Gastrocnemius medialis (tissue), 4 donors: Measurements from ENCODE around the gene DISC1. TPM values are rescaled to one million over a fixed set of nuclear protein-coding genes. Genes with fewer than 3 reads are reported as not detected.

Source experiments
- ATAC-seq, 2 donors: fragments of 150-250 bp; one replicate each; pipeline ENCODE4 v1.9.1; 2016
- DNase-seq, 2 donors: peaks; one replicate each; pipeline ENCODE4 v3.0.0-alpha.2; 2019
- H3K27ac ChIP-seq, 4 donors: fragments of 200-600 bp; sonication (generic); 1 replicate in 1 of 4; 2 replicates in 3 of 4; pipeline ENCODE4 v1.5.1; 2016 to 2018; ENCODE audit warnings: mild to moderate bottlenecking in 2 of 4, moderate library complexity in 1 of 4
- H3K27me3 ChIP-seq, 3 donors: fragments of 200-600 bp; sonication (generic) in 2 of 3; 1 replicate in 1 of 3; 2 replicates in 2 of 3; pipeline versions ENCODE4 v1.5.1 to v1.6.0; 2016 to 2019; ENCODE audit warnings: mild to moderate bottlenecking in 1 of 3, moderate library complexity in 1 of 3
- H3K36me3 ChIP-seq, 2 donors: fragments of 200-600 bp; sonication (generic) in 1 of 2; one replicate each; pipeline ENCODE4 v1.5.1; 2017 to 2018
- H3K4me1 ChIP-seq, 2 donors: fragments of 200-600 bp; sonication (generic) in 1 of 2; one replicate each; pipeline ENCODE4 v1.5.1; 2016 to 2017; ENCODE audit warnings: mild to moderate bottlenecking in 2 of 2
- H3K4me3 ChIP-seq, 4 donors: fragments of 200-600 bp; sonication (generic) in 3 of 4; 1 replicate in 1 of 4; 2 replicates in 3 of 4; pipeline ENCODE4 v1.5.1; 2016 to 2019; ENCODE audit warnings: mild to moderate bottlenecking in 2 of 4
- H3K9me3 ChIP-seq, 3 donors: fragments of 200-600 bp; sonication (generic) in 2 of 3; 1 replicate in 1 of 3; 2 replicates in 2 of 3; pipeline ENCODE4 v1.5.1; 2016 to 2019
- POLR2A ChIP-seq, 2 donors: fragments of 450-650 bp; IDR thresholded peaks; one replicate each; pipeline ENCODE4 v1.6.1; 2017; ENCODE audit warnings: antibody characterized with exemption in 2 of 2, mild to moderate bottlenecking in 2 of 2, moderate library complexity in 2 of 2
- in situ Hi-C, 4 donors: fragments of 200-750 bp; cut with MboI; loops; one replicate each; pipeline versions ENCODE4 v1.15.0 to v1.8.0; 2017; ENCODE audit warnings: low sequenced_read_pairs in 4 of 4
- intact Hi-C: fragments of 100-400 bp; cut with DNase I; formaldehyde crosslinking; loops from one replicate; pipeline ENCODE4 v1.15.1; 2023; ENCODE audit warnings: low total_unique reads
- total RNA-seq, 4 donors: library from RNA; depleted of rRNA; stranded (reverse); fragments of >200 nt; gene quantifications; one replicate each; pipeline versions ENCODE4 v1.1.0 to v1.2.3, GENCODE V29; 2016
- TF ChIP-seq, protein P1 (sequence below), 5 experiments: fragments of 450-650 bp in 3 of 5; fragments of 200-600 bp in 2 of 5; sonication (generic) in 2 of 5; IDR thresholded peaks in 4 of 5; conservative IDR thresholded peaks in 1 of 5; 1 replicate in 4 of 5; 2 replicates in 1 of 5; pipeline ENCODE4 v1.5.1; 2016 to 2019; ENCODE audit warnings: antibody characterized with exemption in 5 of 5, mild to moderate bottlenecking in 3 of 5, moderate library complexity in 3 of 5

The DISC1 gene
- total RNA-seq, 4 donors from 2014 or later = 2.3 to 5.8 (median 2.6) TPM

DNA sequence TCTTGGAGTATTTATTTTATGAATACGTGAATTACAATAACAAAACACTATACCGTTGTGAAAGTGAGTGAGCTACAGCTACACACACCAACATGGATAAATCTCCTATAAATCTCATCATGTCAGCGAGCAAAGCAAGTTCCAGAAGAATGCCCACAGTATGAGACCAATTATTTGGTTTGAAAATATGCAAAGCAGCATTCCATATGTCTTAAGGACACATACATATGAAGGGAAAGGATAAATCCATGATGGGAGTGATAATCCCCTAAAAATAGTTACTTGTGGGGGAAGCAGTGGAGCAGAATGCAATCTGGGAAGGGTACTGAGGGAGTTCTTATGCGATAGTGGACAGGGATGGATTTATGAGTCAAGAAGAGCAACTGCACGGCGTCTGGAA lies 261.3 kb downstream of the DISC1 start:
- H3K4me1 ChIP-seq = no peaks in the 10 kb centered on the region
- H3K27me3 ChIP-seq = no peaks in the 10 kb centered on the region
- no peaks in the 10 kb centered on the region for H3K36me3 ChIP-seq
- in situ Hi-C loops (no loop called here), intact Hi-C loops (no loop called here)
- no peak for ATAC-seq
- no peak for DNase-seq
- H3K4me3 ChIP-seq = no peak overlapping the region
- no peak for TF ChIP-seq POLR2A (IDR thresholded peaks at IDR 0.05)
- TF ChIP-seq, protein P1, sequence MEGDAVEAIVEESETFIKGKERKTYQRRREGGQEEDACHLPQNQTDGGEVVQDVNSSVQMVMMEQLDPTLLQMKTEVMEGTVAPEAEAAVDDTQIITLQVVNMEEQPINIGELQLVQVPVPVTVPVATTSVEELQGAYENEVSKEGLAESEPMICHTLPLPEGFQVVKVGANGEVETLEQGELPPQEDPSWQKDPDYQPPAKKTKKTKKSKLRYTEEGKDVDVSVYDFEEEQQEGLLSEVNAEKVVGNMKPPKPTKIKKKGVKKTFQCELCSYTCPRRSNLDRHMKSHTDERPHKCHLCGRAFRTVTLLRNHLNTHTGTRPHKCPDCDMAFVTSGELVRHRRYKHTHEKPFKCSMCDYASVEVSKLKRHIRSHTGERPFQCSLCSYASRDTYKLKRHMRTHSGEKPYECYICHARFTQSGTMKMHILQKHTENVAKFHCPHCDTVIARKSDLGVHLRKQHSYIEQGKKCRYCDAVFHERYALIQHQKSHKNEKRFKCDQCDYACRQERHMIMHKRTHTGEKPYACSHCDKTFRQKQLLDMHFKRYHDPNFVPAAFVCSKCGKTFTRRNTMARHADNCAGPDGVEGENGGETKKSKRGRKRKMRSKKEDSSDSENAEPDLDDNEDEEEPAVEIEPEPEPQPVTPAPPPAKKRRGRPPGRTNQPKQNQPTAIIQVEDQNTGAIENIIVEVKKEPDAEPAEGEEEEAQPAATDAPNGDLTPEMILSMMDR (IDR thresholded peaks at IDR 0.05 in 4 of 5, conservative IDR thresholded peaks at IDR 0.05 in 1 of 5) = no peak
- H3K27ac ChIP-seq = no peak overlapping the region
- H3K9me3 ChIP-seq = no peaks in the 10 kb centered on the region

DNA sequence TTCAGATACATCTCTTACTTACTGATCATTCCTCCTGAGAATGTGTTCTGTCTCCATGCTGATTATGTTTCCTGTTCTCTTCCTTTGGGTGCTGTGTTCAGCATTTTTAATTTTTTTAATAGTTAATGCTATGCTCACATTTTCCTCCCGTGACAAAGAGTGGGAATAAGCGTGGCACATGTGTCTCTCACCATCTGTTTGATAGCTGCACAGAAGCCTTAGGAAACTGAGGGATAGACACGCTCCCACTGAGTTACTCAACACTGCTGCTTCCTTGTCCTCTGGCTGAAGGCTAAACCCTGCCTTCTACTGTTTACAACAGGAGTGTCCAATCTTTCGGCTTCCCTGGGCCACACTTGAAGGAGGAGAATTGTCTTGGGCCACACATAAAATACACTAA lies 264.2 kb downstream of the DISC1 start:
- ATAC-seq = no peak
- Histone ChIP-seq H3K36me3 (no peaks in the 10 kb centered on the region), H3K9me3 (no peaks in the 10 kb centered on the region), H3K27me3 (no peaks in the 10 kb centered on the region), H3K4me3 (no peak overlapping the region), H3K27ac (no peak overlapping the region), H3K4me1 (no peaks in the 10 kb centered on the region)
- DNase-seq = no peak
- TF ChIP-seq, protein P1 (IDR thresholded peaks at IDR 0.05 in 4 of 5, conservative IDR thresholded peaks at IDR 0.05 in 1 of 5) = no peak
- TF ChIP-seq POLR2A (IDR thresholded peaks at IDR 0.05) = no peak
- in situ Hi-C loops = no loop called here
- intact Hi-C loops = no loop called here

DNA sequence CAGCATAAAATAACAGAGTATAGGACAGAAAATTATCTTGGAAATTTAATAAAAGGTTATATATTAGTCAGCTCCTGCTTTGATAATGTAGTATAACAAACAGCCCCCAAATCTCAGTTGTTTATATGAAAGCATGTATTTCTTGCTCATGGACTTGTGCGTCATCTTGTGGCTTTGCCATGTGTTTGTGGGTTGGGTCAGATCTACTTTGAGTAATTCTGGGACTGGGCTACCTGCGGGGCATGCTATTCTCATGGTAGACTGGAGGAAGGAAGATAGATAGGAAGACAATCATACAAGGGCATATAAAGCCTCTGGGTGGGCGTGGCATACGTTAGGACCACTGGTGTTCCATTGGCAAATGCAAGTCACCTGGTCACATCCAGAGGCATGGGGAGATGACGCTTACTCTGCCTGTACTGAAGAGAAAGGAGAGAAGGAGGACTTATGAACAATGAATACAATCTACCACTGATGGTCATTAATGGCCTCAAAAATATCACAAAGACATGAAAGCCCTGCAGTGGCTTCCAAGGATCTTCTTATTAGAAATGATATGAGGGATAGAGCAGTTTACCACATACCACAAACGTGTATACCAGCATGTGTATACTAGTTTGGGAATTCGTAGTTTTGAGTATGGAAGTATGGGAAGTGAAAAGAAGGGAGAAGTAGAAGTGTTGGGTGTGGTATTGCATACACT lies 267.0 kb downstream of the DISC1 start:
- Histone ChIP-seq H3K27me3 (no peaks in the 10 kb centered on the region), H3K9me3 (no peaks in the 10 kb centered on the region), H3K27ac (no peak overlapping the region), H3K4me3 (no peak overlapping the region), H3K4me1 (no peaks in the 10 kb centered on the region), H3K36me3 (no peaks in the 10 kb centered on the region)
- intact Hi-C loops (no loop called here), in situ Hi-C loops (no loop called here)
- TF ChIP-seq, protein P1 (IDR thresholded peaks at IDR 0.05 in 4 of 5, conservative IDR thresholded peaks at IDR 0.05 in 1 of 5) = no peak
- TF ChIP-seq POLR2A (IDR thresholded peaks at IDR 0.05) = no peak
- ATAC-seq = no peak
- DNase-seq = no peak

DNA sequence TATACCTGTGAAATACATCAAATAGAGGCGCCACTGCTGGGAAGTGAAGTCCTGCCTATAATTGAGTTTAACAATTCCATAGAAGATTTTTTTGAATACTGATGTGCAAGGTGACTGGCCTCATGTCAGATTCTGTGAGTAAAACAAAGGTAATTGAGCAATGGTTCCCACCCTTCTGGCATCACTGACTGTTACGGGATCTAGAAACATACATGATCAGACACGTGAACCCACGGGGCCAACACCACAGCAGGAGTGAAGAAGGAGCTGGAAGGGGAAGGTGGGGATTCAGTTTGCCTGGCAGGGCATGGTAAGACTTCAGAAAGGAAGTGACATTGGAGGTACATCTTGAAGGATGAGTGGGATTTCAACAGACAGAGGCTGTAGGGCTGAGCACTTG lies 270.2 kb downstream of the DISC1 start:
- no peak overlapping the region for H3K27ac ChIP-seq
- H3K27me3 ChIP-seq = no peaks in the 10 kb centered on the region
- no peaks in the 10 kb centered on the region for H3K36me3 ChIP-seq
- no peak for ATAC-seq
- H3K4me3 ChIP-seq = no peak overlapping the region
- DNase-seq = no peak
- no peaks in the 10 kb centered on the region for H3K9me3 ChIP-seq
- TF ChIP-seq POLR2A (IDR thresholded peaks at IDR 0.05) = no peak
- TF ChIP-seq, protein P1 (IDR thresholded peaks at IDR 0.05 in 4 of 5, conservative IDR thresholded peaks at IDR 0.05 in 1 of 5) = no peak
- in situ Hi-C loops (no loop called here), intact Hi-C loops (no loop called here)
- H3K4me1 ChIP-seq = no peaks in the 10 kb centered on the region

DNA sequence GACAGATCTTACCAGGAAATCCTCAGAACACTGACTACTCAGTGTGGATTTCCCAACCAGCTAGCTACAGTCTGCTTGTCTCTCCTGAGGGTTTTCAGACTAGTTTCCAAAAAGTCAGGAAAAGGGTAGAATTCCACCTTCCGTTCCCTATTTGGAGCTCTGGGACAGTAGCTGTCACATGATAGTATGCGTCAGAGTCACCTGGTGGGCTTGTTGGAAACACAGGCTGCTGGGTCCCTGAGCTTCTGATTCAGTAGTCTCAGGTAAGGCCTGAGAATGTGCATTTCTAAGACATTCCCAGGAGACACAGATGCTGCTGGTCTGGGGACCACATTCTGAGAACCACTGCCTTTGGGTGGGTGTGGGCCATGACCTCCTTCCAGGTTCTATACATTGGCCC lies 272.5 kb downstream of the DISC1 start:
- H3K36me3 ChIP-seq = no peaks in the 10 kb centered on the region
- DNase-seq = no peak
- no peak overlapping the region for H3K4me3 ChIP-seq
- in situ Hi-C loops (no loop called here), intact Hi-C loops (no loop called here)
- H3K27ac ChIP-seq = no peak overlapping the region
- no peaks in the 10 kb centered on the region for H3K4me1 ChIP-seq
- no peaks in the 10 kb centered on the region for H3K9me3 ChIP-seq
- H3K27me3 ChIP-seq = no peaks in the 10 kb centered on the region
- TF ChIP-seq POLR2A (IDR thresholded peaks at IDR 0.05) = no peak
- TF ChIP-seq, protein P1 (IDR thresholded peaks at IDR 0.05 in 4 of 5, conservative IDR thresholded peaks at IDR 0.05 in 1 of 5) = no peak
- ATAC-seq = no peak
